IPS-11a (cell line): ENCODE measurements around the gene ATP1A1.

Source experiments
- H3K4me3 ChIP-seq: one replicate; pipeline ENCODE4 v1.5.1; 2013; ENCODE audit warnings: low read depth, low read length, control low read depth

The ATP1A1 gene

DNA sequence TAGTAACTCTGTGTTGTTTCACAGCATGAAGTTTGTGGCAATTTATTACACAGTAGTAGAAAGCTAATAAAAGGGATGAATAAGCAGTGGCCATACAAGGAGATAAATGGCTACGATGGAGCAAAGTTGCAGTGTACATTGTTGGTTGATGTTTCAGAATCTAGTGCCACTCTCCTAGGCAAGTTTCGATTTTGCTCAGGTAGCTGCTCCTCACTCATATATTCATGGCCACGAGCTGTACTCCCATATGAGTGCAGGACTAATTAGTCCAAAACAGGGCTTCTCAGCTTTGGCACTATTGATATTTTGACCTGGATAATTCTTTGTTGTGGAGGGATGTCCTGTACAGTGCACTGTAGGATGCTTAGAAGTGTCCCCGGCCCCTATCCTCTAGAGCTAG lies 30.0 kb upstream of the ATP1A1 start:
- H3K4me3 ChIP-seq: no peak overlapping the region

DNA sequence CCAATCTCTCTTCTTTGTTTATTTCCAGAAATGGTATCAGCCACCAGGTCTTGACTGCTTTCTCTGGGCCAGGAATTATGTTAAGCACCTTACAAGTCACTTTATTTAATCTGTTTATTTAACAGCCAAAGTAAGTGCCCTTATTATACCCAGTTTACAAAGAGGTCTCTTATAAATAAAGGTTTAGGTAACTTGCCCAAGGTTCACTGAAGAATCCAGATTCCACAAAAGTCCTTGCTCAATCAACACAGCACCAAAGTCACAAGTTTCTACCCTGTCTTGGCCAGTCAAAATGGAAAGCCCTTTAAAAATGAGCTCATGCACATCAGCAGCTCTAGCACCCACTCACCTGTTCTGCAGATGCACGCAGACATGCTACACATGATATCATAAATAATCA lies 28.0 kb upstream of the ATP1A1 start:
- H3K4me3 ChIP-seq: no peak overlapping the region

DNA sequence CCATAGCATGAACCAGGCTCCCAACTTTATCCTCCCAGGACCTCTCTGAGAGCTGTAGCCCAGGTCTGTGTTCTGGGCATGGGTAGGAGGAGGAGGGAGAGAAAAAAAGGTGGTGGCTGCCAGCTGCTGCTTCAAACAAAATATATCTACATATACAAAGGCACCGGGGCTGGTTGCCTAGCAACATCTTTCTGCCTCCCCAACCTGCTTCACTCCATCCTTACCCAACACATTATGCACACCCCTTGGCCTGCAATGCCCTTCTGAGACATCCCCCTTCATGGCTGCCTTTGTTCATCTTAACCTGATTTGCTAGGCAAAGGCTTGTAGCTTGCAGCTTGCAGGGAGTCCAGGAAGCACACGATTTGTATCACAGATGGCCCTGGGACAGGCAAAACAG lies 27.2 kb upstream of the ATP1A1 start:
- no peak overlapping the region for H3K4me3 ChIP-seq

DNA sequence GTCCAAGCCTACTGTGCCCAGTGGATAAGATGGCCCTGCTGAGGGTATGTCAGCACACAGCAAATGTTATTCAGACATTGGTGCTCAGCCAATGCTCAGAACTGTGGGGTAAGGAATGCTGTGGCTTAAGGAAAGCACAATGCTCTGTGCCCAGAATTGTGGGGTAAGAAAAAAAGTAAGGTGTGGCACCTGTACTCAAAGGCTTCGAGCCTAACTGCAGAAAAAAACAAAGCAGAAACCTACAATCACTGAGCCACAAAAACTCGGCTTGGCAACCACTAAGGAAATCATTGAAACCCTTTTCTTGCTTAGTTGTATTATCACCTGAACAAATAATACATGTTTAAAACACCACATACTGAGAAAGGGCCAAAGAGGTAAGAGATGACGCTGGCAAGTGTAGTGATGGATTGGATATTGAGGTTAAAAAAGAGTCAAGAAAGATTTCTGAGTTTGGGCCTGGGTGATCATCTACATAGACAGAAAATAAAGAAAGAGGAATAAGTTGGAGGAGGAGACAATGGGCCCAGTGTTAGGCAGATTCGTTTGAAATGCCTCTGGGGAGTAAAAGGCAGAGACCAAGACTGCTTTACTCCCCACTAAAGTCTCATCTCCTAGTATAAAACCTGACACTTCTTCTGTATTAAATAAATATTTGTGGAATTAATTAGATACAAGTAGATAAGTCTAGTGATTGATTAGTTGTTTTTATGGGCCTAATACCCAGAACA lies 25.9 kb upstream of the ATP1A1 start:
- H3K4me3 ChIP-seq: no peak overlapping the region

DNA sequence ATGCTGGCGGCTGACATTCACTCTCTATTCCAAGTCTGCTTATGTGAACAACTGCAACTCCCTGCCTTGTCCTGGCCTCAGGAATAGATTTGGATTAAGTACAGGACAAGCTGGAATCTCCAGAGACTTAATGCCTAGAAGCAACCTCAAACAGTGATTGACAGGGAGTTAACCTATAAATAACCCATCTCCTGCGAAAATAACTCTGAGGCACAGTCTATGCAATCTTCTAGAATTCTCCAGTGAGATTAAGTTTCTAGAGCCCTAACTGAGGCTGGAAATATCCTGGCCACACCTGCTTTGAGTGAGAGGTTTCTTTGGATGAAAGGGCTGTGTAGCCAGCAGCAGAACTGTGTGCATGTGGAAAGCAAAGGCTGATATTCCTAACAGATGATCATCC lies 25.3 kb upstream of the ATP1A1 start:
- H3K4me3 ChIP-seq: no peak overlapping the region

DNA sequence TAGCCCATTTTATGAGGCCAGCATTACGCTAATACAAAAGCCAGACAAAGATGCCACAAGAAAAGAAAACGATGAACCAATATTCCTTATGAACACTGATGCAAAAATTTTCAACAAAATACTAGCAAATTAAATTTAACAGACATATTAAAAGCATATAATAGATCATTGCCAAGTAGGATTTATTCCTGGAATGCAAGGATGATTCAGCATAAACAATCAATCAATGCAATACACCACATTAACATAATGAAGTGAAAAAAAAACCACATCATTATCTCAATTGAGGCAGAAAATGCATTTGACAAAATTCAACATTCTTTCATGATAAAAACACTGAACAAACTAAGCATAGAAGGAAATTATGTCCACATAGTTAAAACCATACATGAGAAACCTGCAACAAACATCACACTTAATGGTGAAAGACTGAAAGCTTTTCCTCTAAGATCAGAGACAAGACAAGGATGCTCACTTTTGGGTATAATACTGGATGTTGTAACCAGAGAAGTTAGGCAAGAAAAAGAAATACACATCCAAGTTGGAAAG lies 22.9 kb upstream of the ATP1A1 start:
- H3K4me3 ChIP-seq: no peak overlapping the region

DNA sequence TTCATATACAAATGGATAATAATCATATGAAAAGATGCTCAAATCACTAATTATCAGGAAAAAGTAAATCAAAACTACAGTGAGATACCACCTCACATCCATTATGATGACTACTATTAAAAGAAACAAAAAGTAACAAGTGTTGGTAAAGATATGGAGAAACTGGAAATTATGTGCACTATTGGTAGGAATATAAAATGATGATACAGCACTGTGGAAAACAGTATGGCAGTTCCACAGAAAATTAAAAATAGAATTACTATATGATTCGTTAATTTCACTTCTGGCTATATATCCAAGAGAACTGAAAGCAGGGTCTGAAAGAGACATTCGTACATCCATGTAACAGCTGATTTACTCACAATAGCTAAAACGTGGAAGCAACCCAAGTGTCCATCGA lies 21.1 kb upstream of the ATP1A1 start:
- no peak overlapping the region for H3K4me3 ChIP-seq

DNA sequence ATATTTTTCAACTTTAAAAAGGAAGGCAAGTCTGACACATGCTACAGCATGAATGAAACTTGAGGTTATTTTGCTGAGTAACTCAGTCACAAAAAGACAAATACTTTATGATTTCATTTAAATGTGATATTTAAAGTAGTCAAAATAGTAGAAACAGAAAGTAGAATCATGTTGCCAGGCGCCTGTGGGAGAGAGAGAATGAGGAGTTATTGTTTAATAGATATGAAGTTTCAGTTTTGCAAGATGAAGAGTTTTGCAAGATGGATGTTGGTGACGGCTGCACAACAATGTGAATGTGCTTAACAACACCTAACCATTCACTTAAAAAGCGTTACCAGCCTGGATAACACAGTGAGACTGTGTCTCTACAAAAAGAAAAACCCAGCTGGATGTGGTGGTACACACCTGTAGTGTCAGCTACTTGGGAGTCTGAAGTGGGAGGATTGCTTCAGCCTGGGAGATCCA lies 20.7 kb upstream of the ATP1A1 start:
- H3K4me3 ChIP-seq: no peak overlapping the region

DNA sequence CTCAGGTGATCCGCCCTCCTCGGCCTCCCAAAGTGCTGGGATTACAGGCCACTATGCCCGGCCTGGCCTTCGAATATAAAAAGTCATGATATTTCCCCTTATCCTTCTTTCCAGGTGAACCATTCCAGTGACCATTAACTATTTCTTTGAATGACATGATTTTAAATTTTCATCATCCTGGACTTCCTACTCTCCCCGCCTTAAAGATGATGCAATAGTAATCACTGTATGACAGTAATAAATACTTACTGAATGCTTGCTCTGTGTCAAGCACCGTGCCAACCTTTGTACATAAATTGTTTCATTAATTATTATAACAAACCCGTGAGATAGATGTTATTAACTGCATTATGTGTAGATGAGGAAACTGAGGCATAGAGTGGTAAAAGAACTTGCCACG lies 19.9 kb upstream of the ATP1A1 start:
- no peak overlapping the region for H3K4me3 ChIP-seq

DNA sequence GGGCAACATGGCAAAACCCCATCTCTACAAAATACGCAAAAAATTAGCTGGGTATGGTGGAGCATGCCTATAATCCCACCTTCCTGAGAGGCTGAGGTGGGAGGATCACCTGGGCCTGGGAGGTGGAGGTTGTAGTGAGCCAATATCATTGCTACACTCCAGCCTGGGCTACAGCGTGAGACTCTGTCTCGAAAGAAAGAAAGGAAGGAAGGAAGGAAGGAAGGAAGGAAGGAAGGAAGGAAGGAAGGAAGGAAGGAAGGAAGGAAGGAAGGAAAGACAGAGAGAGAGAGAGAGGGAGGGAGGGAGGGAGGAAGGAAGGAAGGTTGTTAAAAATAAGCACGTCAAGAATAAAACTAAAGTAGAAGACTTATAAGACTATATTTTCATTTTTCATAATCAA lies 17.0 kb upstream of the ATP1A1 start:
- no peak overlapping the region for H3K4me3 ChIP-seq

DNA sequence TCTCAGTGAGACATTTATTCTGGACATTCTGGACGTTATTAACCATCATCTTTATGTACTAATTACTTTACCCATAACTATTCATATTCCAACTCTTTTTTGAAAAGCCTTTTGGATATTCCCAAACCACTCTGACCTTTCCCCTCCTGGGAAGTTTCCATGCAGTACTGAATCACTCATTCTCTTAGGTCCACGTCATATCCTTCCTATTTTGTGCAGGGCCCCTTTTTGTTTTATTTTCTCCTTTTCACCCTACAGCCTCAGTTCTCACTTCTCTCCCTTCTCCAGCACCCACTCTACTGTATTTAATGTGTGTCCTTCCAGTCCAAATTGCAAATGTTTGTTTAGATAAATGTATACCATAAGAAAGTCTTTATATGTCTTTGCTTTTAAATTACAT lies 16.4 kb upstream of the ATP1A1 start:
- no peak overlapping the region for H3K4me3 ChIP-seq

DNA sequence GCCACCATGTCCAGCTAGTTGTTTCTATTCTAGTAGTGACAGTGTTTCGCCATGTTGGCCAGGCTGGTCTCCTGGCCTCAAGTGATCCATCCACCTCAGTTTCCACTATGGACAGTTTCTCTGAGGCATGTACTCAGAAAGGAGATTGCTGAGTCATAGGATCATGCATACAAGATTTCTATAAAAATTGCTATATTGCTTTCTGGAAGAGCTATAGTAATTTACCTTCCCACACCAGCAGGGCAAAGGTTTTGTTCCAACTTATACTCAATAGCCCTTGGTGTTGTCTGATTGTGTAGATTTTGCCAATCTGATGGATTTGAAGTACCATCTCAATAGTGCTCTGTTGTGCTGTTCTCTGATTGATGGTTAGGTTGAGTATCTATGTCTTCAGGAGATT lies 15.6 kb upstream of the ATP1A1 start:
- H3K4me3 ChIP-seq: no peak overlapping the region

DNA sequence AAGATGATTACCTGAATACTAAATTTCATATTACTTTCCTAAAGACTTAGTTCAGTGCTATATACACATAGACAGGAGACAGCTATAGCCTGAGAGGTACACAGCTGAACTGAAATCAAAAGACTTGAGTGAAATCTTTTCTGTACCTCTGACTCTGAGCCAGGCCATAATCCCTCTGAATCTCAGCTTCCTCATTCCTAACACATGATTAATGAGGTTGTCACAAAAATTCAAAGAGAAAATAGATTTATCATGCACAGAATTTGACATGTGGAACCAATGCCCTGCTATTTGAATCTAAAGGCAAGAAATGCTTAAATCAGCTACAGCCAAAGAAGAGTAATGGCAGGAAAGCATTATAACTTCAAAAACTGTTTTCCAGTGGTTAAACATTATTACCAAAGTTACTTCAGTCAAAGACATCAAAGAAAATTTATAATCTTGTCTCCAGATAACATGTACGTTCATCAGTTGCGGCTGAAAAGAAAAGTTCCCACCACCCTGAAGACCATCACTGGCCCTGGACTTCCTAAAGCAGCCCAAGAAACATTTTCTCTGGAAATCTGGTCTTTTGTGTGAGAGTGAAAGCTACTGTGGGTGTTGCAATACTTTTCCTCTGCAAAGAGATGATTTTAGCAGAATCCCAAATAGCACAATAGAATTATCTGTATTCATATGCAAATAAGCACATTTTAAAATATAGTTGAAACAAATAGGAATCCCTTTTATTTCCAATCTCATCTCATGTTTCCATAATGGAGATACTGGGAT lies 13.8 kb upstream of the ATP1A1 start:
- H3K4me3 ChIP-seq: no peak overlapping the region

DNA sequence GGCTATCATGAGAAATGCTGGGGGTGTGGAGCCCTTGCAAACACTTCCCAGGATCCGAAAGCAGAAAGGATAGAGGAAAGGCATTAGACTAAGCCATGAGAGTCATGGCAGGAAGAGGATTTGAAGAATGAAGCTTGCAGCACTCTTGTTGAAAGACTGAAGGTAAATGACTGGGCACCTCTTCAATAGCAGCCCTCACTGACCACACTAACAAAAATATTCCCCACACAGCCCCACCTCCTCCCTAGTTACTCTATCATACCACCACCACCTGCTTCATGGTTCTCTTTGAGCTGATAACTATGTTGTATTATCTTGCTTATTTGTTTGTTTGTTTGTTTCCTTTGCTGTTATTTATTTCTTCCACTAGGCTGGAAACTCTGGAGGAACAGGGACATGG lies 13.2 kb upstream of the ATP1A1 start:
- H3K4me3 ChIP-seq: no peak overlapping the region

DNA sequence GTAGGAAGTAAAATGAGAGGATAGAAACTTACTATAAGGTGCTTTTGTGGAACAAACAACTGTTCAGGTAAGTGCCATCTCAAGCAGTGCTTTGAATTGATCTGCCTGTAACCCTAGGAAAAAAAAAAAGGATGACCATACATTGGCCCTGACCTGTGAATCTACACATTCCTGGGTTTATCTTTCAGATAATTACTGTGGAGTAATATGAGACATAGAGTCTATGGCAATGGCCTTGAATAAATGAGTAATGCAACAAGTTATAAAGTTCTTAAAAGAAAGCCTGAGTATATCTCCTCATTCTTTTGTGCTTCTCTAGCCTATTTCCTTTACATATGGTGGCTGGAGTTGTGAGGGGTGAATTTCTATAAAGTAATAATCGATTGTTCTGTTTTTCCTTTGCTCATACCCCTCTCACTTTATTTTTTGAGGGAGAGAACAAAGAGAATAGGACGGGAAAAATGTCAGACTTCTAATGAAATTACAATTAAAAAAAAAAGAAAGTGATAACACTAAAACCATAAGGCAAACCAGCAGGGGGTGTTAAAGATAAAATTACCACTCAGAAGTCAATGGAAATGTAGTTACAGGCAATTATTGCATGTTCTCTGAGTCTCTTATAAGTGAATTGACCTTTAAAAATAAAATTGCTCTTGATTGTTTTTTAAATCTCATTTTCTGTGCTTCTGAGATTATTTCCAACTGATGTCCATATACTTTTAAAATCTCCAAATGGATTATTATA lies 12.4 kb upstream of the ATP1A1 start:
- no peak overlapping the region for H3K4me3 ChIP-seq

DNA sequence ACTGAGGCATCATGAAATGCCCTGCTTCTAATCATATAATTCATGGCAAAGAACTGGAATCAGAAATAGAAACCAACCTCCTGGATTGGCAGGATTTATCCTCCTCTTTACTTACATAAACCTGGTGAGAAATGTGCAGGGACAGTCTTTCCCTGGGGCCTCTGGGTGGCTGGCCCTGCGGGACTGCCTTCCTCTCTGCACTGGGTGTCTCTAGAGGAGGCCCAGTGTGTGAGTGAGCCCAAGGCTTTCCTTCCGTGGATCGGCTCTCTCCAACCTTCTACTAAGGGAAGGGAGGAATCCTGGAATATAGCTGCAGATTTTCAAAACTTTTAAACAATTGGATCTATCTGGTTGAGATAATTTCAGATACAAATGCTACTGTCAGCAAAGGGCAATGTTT lies 11.4 kb upstream of the ATP1A1 start:
- no peak overlapping the region for H3K4me3 ChIP-seq

DNA sequence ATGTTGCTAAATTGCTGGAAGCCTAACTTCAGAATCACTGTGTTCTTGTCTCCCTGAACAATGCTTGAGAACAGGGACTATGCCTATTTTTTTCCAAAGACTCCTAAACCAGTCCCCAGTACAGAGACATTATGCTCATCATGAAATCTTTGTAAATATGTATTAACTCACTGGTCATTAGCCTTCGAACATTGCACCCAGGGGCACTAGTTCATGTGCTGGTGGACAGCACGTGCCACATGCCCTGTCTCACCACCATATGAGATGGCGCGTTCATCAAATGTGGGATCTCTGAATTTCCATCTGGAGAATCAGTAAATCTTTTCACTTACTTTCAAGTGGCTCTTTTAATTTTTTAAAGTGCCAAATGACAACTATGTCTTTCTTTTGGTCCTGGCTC lies 11.0 kb upstream of the ATP1A1 start:
- no peak overlapping the region for H3K4me3 ChIP-seq

DNA sequence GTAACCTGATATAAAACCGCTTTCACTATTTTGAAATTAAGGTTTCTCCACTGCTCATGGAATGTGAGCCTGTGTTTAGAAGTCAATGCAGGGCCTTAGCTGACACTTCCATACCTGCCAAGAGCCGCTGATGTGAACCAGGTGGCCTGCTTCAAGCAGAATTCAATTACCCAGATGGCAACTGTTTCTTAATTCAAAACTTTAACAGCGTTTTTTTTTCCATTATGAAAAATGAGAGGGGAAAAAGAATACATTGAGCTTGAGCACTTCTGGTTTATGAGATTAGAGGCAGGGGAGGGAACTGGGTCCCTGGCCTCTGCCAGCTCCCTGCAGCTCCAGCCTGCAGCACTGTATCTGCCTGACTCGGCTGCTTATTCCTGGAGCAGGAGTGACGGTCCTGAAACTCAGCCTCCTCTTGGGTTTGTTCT lies 7.7 kb upstream of the ATP1A1 start:
- no peak overlapping the region for H3K4me3 ChIP-seq

DNA sequence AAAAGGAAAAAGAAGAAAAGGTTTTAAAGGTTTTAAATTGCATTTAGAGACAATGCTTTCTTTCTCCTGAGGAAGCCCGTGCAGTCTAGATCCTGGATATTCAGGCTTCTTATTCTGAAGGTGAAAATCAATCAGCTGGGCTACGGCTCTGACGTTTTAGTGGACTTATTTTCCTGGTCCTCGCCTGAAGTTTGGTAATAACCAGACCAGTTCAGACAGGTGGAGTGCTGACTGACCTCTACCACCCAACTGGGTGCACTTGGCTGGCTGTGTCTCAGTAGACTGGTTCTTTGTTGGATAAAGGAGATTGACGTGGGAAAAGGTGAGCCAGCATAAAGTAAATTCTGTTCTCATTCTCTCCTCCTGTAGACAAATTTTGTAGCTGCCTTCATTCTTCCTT lies 7.2 kb upstream of the ATP1A1 start:
- no peak overlapping the region for H3K4me3 ChIP-seq

DNA sequence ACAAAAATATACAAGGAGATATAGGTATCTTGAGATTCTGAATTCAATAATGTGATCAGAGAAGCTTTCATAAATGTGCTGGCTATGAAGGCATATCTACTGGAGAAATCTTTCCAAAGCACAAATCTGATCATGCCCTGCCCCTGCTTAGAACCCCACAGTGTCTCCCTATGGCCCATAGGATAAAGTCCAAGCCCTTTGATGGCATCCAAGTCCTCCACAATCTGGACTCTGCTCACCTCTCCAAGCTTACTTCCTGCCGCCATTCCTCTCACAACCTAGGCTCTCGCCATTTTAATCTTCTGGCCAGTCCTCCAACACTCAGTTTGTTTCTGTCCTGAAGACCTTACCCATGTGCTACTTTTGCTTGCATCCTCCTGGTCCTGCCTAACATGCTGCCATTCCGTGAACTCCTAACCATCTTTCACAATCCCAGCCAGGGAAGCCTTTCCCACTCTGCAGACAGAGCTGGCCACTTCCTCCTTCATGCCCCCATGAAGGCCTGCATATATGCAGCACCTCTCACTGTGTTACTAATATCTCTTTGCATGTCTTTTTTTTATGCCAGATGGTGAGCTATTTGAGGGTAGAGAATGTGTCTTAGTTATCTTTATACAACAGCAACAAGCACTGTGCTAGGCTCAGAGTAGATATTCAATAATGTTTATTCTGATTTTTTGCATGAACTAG lies 5.6 kb upstream of the ATP1A1 start:
- no peak overlapping the region for H3K4me3 ChIP-seq

DNA sequence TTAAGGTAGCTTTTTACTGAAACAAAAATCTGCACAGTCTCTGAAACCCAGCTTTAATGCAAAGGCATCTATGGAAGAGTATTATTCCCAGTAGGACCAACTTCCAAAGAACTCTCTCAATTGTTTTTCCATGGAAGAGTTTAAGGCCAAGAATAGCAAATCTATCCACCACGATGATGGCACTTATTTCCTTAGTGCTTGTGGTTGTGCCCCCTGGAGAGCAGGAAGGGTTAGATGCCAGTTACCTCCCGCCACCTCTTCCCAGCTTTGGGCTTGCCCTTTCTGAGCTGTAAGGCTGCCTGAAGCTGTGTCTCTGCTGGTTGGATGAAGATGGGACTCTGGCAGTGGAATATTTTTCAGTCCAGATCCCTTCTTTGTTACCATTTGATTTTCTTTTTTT lies 4.8 kb upstream of the ATP1A1 start:
- H3K4me3 ChIP-seq: no peak overlapping the region
